HEK293 (cell line): ENCODE measurements around the gene MUC4.
"Not testable (repeated sequence)": the region's sequence is repeated elsewhere in the genome, so short reads cannot be mapped to it uniquely, and the experiment has no call there.

Source experiments
- ZNF133 ChIP-seq: fragments of 450-650 bp; formaldehyde crosslinking; IDR thresholded peaks from 2 replicates; pipeline ENCODE4 v1.5.1; 2016; ENCODE audit warnings: missing biosample characterization, missing genetic modification characterization
- ZNF571 ChIP-seq: fragments of 450-650 bp; formaldehyde crosslinking; IDR thresholded peaks from 2 replicates; pipeline ENCODE4 v1.5.0; 2017; ENCODE audit warnings: missing biosample characterization, missing genetic modification characterization
- TF ChIP-seq, protein P1 (sequence below): fragments of 450-650 bp; formaldehyde crosslinking; IDR thresholded peaks from 2 replicates; pipeline ENCODE4 v1.5.1; 2016; ENCODE audit warnings: missing biosample characterization, missing genetic modification characterization

DNA sequence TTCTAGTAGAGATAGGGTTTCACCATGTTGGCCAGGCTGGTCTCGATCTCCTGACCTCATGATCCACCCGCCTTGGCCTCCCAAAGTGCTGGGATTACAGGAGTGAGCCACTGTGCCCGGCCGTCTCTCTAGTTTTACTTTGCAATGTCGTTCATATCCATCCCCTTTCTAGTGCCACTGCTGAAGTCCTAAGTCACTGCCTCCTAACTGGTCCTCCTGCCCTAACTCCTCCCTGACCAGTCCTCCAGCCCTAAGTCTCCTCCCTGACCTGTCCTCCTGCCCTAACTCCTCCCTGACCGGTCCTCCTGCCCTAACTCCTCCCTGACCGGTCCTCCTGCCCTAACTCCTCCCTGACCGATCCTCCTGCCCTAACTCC lies 99.2 kb downstream of the MUC4 start:
- not testable (repeated sequence) for TF ChIP-seq ZNF133; ZNF571 (tag by site-specific recombination)
- TF ChIP-seq, protein P1, sequence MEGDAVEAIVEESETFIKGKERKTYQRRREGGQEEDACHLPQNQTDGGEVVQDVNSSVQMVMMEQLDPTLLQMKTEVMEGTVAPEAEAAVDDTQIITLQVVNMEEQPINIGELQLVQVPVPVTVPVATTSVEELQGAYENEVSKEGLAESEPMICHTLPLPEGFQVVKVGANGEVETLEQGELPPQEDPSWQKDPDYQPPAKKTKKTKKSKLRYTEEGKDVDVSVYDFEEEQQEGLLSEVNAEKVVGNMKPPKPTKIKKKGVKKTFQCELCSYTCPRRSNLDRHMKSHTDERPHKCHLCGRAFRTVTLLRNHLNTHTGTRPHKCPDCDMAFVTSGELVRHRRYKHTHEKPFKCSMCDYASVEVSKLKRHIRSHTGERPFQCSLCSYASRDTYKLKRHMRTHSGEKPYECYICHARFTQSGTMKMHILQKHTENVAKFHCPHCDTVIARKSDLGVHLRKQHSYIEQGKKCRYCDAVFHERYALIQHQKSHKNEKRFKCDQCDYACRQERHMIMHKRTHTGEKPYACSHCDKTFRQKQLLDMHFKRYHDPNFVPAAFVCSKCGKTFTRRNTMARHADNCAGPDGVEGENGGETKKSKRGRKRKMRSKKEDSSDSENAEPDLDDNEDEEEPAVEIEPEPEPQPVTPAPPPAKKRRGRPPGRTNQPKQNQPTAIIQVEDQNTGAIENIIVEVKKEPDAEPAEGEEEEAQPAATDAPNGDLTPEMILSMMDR = not testable (repeated sequence)
